ENCODE results near the gene DHX38. TPM values are rescaled to one million over a fixed set of nuclear protein-coding genes. Genes with fewer than 3 reads are reported as not detected.

The DHX38 gene
- total RNA-seq, 4 donors from 2014 or later, result 26.9 to 75.3 (median 53.8) TPM

DNA sequence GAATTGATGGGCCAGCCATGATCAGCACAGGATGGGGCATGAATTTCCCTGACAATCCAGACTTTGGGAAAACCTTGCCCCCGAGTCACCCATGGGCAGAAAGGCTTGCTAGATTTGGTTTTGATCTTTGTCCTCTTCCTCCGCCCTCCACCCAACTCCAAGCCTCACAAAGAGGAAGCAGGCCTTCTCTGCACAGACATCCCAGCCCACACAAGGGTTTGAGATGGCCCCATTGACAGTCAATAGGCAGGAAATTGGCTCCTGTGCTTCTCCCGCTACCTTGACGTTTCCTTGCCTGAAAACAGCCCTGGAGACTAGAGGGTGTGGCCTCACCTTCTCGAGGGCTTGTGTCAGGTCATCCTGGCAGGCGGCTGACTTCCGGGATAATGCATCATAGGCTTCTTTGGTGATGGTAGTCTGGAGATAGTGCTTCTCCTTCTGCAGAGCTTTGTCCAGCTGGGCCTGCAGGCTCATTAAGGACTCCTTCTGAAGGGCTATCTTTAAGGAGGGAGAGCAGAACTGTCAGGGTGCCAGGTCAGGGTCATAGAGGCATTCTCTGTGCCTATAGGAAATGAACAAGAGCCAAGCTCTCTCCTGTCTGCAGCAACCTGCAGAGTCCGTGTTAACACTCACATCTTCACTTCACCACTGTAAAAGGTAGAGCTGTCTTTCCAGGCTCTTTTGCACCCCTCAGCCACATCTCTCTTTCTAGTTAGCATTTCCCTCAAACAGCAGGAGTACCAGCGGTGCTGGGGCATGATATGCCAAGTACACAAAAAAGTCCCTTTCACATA lies 32.2 kb downstream of the DHX38 start:
- DNase-seq (no peak), ATAC-seq (no peak)
- intact Hi-C loops (cut with DNase I; ENCODE audit: low total_unique reads) (no loop called here), in situ Hi-C loops (cut with MboI; ENCODE audit: low sequenced_read_pairs in 4 of 4) (no loop called here)
- Histone ChIP-seq H3K9me3 (no peaks in the 10 kb centered on the region), H3K27me3 (no peaks in the 10 kb centered on the region), H3K36me3 (no peaks in the 10 kb centered on the region), H3K4me1 (no peaks in the 10 kb centered on the region), H3K27ac (peak overlapping the region in 1 of 4 donors; percentile 36), H3K4me3 (no peak overlapping the region)
- no peak for TF ChIP-seq POLR2A (IDR thresholded peaks at IDR 0.05)
- TF ChIP-seq, protein P1, sequence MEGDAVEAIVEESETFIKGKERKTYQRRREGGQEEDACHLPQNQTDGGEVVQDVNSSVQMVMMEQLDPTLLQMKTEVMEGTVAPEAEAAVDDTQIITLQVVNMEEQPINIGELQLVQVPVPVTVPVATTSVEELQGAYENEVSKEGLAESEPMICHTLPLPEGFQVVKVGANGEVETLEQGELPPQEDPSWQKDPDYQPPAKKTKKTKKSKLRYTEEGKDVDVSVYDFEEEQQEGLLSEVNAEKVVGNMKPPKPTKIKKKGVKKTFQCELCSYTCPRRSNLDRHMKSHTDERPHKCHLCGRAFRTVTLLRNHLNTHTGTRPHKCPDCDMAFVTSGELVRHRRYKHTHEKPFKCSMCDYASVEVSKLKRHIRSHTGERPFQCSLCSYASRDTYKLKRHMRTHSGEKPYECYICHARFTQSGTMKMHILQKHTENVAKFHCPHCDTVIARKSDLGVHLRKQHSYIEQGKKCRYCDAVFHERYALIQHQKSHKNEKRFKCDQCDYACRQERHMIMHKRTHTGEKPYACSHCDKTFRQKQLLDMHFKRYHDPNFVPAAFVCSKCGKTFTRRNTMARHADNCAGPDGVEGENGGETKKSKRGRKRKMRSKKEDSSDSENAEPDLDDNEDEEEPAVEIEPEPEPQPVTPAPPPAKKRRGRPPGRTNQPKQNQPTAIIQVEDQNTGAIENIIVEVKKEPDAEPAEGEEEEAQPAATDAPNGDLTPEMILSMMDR (IDR thresholded peaks at IDR 0.05 in 4 of 5, conservative IDR thresholded peaks at IDR 0.05 in 1 of 5), result no peak

DNA sequence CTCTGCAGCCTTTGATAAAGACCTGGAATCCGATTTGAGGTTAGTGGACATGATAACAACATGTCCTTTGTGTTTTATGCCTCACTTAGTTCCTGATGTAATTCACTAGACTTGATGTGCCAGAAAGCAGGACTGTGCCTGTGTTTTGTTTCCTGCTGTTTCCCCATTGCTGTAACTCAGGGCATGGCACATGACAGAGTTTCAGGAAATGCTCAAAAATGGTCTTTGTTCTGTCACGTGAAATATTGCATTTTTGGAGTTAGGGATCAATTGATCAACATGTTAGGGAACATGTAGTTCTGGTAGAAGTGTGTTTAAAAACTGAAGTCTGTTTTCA lies 32.8 kb downstream of the DHX38 start:
- no peak for DNase-seq
- intact Hi-C loops (cut with DNase I; ENCODE audit: low total_unique reads), result no loop called here
- Histone ChIP-seq H3K36me3 (no peaks in the 10 kb centered on the region), H3K27ac (no peak overlapping the region), H3K4me3 (no peak overlapping the region), H3K27me3 (no peaks in the 10 kb centered on the region), H3K9me3 (no peaks in the 10 kb centered on the region), H3K4me1 (no peaks in the 10 kb centered on the region)
- no peak for ATAC-seq
- TF ChIP-seq POLR2A (IDR thresholded peaks at IDR 0.05), result no peak
- TF ChIP-seq, protein P1 (IDR thresholded peaks at IDR 0.05 in 4 of 5, conservative IDR thresholded peaks at IDR 0.05 in 1 of 5), result no peak
- in situ Hi-C loops (cut with MboI; ENCODE audit: low sequenced_read_pairs in 4 of 4), result no loop called here

- TF ChIP-seq, protein P1 (IDR thresholded peaks at IDR 0.05 in 4 of 5, conservative IDR thresholded peaks at IDR 0.05 in 1 of 5), result no peak
- TF ChIP-seq POLR2A (IDR thresholded peaks at IDR 0.05), result no peak
- no peak for DNase-seq
- Histone ChIP-seq H3K9me3 (no peaks in the 10 kb centered on the region), H3K36me3 (no peaks in the 10 kb centered on the region), H3K4me1 (no peaks in the 10 kb centered on the region), H3K4me3 (no peak overlapping the region), H3K27ac (no peak overlapping the region), H3K27me3 (no peaks in the 10 kb centered on the region)
- in situ Hi-C loops (cut with MboI; ENCODE audit: low sequenced_read_pairs in 4 of 4) (no loop called here), intact Hi-C loops (cut with DNase I; ENCODE audit: low total_unique reads) (no loop called here)
- ATAC-seq, result no peak
Measured at GRCh38 chr16:72128701-72129100, 35.1 kb downstream of the DHX38 start.

GRCh38 chr16:72129976-72130656 lies 36.5 kb downstream of the DHX38 start:
- no peaks in the 10 kb centered on the region for H3K27me3 ChIP-seq
- H3K4me3 ChIP-seq, result no peak overlapping the region
- ATAC-seq (no peak), DNase-seq (no peak)
- TF ChIP-seq POLR2A (IDR thresholded peaks at IDR 0.05), result no peak
- TF ChIP-seq, protein P1 (IDR thresholded peaks at IDR 0.05 in 4 of 5, conservative IDR thresholded peaks at IDR 0.05 in 1 of 5), result no peak
- H3K4me1 ChIP-seq, result no peaks in the 10 kb centered on the region
- H3K36me3 ChIP-seq, result no peaks in the 10 kb centered on the region
- intact Hi-C loops (cut with DNase I; ENCODE audit: low total_unique reads) (no loop called here), in situ Hi-C loops (cut with MboI; ENCODE audit: low sequenced_read_pairs in 4 of 4) (no loop called here)
- H3K27ac ChIP-seq, result no peak overlapping the region
- H3K9me3 ChIP-seq, result no peaks in the 10 kb centered on the region
